GDM1 (cell line): ENCODE results near the gene SYCP2.

Source experiments
- DNase-seq: peaks from one replicate; lab custom pipeline; 2025; lab: John Stamatoyannopoulos, UW

The SYCP2 gene

DNA sequence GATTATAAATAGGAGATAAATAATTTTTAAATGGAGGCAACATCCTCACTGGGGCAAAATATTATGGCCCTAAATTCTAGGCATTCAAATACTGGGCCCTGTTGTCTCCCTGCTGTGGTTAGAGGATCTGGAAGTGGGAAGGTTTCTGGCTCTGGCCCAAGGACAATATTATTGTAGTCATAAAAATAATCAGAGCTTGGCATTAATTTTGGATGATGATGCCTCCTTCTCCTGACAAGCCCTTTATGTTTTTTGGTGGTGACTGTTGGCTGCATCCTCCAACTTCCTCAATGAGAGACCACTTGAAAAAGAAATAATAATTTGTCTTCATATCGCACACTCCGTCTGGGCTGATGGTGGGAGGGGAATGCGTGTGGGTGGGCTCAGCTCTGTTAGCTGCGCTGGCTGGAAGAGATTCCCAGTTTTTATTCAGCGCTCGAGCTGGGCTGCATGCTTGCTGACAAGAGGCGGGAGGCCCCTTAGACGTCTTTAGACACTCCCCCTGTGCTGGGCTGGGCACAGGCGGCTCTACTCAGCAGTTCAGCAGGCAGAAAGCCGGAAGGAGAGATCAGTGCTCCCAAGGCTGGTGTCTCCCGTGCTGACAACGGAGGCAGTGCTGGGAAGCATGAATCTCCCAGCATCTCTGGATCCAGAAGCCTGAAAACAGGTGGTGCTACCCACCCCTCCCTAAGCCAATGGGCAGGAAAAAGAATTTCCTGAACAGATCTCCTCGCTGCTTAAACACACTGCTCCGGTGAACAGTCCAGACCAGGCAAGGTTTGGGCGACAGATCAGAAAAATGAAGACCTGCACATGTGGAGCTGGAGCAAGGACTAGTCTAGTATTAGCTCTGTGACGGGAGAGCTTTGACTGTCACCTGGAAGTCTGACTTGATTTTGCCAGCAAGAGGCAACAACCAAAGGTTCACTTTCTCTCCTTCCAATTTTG lies 97.7 kb downstream of the SYCP2 start:
- no peak for DNase-seq

- no peak for DNase-seq
Measured at GRCh38 chr20:59835057-59835447, 98.4 kb downstream of the SYCP2 start.

DNA sequence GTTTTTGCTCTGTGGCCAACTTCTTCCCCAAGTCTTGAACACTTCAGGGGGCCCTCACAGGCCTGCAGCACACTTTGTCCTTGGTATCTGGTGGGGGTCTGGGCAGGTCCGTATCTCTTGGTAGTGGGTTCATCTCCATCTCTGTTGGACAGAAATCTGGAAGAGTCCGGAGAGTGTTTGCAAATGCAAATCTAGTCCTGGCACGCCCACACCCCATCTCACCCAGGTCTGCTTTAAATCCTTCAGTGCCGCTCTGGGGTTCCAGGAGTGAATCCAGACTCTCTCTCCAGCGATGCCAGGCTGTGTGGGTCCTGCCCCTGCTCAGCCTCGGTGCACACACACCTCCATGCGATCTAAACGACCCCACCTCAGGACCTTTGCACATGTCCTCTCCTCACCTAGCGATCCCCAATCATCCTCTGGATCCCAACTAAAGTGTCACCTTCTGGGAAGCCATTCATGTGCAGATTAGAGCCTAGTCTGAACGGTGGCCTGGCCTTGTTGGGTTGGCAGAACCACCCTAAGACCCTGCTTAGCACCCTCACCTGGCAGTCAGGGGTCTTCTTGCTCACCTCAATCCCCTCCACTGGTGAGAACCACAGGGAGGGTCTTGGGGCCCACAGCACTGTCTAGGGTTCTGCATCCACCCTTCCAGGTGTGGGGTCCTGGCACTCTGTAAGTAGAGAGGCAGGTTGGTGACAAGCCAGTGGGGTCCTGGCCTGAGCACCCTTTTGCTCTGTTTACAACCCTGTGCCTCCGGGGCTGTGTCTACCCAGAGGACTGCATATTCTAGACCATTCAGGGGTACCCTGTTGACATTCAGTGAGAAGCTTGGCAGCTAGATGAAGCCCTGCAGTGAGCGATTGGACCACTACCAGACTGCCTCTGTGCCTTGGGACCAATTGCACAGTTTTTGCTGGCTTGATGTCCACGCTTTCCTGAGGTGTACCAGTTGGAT lies 100.8 kb downstream of the SYCP2 start:
- DNase-seq, result no peak

DNA sequence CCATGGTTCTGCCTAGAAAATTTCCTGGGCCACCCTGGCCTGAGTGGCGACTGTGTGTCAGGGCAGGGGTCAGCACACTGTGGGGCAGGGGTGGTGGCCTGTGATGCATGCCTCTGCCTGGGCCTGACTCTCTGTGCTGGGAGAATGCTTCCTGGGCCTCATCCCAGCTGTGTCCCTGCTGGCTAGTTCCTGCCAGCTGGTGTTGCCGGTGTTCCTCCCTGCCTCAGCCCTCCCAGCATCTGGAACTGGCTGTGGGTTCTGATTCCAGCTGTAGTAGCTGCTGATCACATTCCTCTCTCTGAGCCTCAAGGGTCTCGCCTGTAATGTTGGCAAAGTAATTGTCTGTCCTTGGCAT lies 101.5 kb downstream of the SYCP2 start:
- DNase-seq, result no peak

GRCh38 chr20:59831024-59831915 lies 102.2 kb downstream of the SYCP2 start:
- no peak for DNase-seq

- no peak for DNase-seq
Measured at GRCh38 chr20:59830665-59831023, 102.8 kb downstream of the SYCP2 start.

GRCh38 chr20:59829786-59830664 lies 103.4 kb downstream of the SYCP2 start:
- DNase-seq, result no peak

GRCh38 chr20:59829054-59829785 lies 104.2 kb downstream of the SYCP2 start:
- no peak for DNase-seq

GRCh38 chr20:59828125-59829053 lies 105.0 kb downstream of the SYCP2 start:
- DNase-seq, result no peak

- DNase-seq, result no peak
Measured at GRCh38 chr20:59827138-59828056, 106.0 kb downstream of the SYCP2 start.

DNA sequence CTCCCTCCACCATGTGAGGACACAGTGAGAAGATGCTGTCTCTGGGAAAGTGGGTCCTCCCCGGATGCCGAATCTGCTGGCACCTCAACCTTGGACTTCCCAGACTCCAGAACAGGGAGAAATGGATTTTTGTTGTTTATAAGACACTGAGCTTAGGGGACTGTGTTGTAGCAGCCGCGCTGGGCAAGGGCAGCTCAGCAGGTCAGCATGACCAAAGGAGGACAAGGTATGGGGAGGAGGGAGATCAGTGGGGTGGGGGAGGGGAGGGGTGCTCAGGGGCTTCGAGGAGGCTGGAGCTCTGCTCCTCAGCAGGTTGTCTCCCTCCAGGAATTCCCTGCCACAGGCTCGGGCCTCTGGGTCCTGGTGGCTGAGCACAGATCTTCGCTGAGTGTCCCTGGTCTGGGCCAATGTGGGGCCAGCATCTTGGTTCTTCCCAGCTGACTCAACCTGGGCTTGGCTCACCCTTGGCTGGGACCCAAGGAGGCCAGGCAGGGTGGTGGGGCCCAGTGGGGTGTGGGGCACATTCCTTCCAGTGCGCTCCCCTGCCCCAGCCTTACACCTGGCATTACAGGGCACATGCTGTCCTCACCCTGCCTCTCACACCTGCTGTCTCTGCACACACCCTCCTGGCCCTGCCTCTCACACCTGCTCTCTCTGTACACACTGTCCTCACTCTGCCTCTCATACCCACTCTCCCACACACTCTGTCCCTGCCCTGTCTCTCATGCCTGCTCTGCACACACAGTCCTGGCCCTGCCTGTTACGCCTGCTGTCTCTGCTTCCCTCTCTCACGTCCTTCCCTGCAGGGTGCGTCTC lies 107.3 kb downstream of the SYCP2 start:
- no peak for DNase-seq

GRCh38 chr20:59825563-59825920 lies 107.9 kb downstream of the SYCP2 start:
- no peak for DNase-seq

DNA sequence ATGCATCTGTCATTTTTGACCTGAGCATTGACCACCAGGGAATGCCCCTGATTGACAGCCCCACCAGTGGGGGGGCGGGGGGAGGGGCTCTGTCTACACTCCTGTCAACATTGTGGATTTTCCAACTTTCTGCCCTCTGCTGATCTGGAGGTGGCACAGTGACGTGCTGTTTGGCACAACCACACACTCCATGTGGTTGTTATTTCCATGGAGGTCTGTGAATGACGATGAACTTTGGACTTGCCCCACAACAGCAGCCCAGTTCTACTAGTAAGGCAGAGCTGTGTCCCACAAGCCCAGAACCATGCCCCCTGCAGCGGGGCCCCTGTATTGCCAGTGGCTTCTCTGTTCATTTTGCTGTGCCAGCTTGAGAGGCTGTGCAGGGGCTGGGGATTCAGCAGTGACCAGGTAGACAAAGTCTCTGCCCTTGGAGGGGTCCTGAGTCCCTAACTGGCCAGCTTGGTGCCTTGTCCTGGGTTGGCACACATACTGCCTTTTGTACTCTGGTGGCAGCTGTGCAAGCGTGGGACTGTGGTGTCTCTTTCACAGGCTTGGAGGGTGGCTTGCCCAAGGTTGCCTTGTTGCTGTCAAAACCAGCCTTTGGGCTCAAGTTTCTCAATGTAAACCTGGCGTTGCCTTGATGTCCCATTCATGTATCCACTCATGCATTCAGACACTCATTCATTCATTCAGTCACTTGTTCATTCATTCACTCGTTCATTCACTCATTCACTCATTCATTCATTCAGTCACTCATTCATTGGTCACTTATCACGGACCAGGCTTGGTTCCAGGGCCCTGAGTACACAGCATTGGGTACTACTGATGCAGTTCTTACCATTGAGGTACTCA lies 108.5 kb downstream of the SYCP2 start:
- no peak for DNase-seq

GRCh38 chr20:59823491-59824259 lies 109.8 kb downstream of the SYCP2 start:
- DNase-seq, result no peak

GRCh38 chr20:59823030-59823423 lies 110.4 kb downstream of the SYCP2 start:
- no peak for DNase-seq
